Ectodermal cell (in vitro differentiated cells): ENCODE results near the gene COL28A1.

ENCODE experiments used
- H3K27ac ChIP-seq: 2 replicates; pipeline ENCODE4 v1.7.0; 2013; ENCODE audit warnings: mild to moderate bottlenecking, low read depth, low read length; ENCODE audit not compliant: insufficient read depth, poor library complexity, severe bottlenecking
- H3K27me3 ChIP-seq: 2 replicates; pipeline ENCODE4 v1.7.0; 2013; ENCODE audit warnings: mild to moderate bottlenecking, low read length; ENCODE audit not compliant: insufficient read depth, control insufficient read depth, poor library complexity, severe bottlenecking
- H3K36me3 ChIP-seq: one replicate; pipeline ENCODE4 v1.7.0; 2013; ENCODE audit warnings: low read length; ENCODE audit not compliant: control insufficient read depth, insufficient read depth
- H3K4me1 ChIP-seq: one replicate; pipeline ENCODE4 v1.7.0; 2013; ENCODE audit warnings: low read length; ENCODE audit not compliant: control insufficient read depth, insufficient read depth
- H3K4me3 ChIP-seq: 2 replicates; pipeline ENCODE4 v1.7.0; 2013; ENCODE audit warnings: low read depth, low read length, control low read depth; ENCODE audit not compliant: insufficient read depth
- H3K9me3 ChIP-seq: 2 replicates; pipeline ENCODE4 v1.7.0; 2013; ENCODE audit warnings: mild to moderate bottlenecking, low read length, moderate library complexity; ENCODE audit not compliant: control insufficient read depth
- WGBS, 2 experiments: methylation state at CpG; one replicate each; pipeline ENCODE4 v1.1.7; 2013; ENCODE audit warnings: missing lambda C conversion rate in 2 of 2; 5-methylcytosine and 5-hydroxymethylcytosine counted together

The COL28A1 gene

GRCh38 chr7:7505915-7506314 lies 29.8 kb downstream of the COL28A1 start:
- WGBS, 2 experiments, result 94 to 97% methylated on average over 6 of the region's 6 CpGs
- no peaks in the 10 kb centered on the region for H3K27me3 ChIP-seq
- H3K36me3 ChIP-seq, result no peaks in the 10 kb centered on the region
- no peak overlapping the region for H3K4me3 ChIP-seq
- no peaks in the 10 kb centered on the region for H3K4me1 ChIP-seq
- H3K27ac ChIP-seq, result no peak overlapping the region
- no peaks in the 10 kb centered on the region for H3K9me3 ChIP-seq

GRCh38 chr7:7504910-7505704 lies 30.6 kb downstream of the COL28A1 start:
- H3K27ac ChIP-seq, result no peak overlapping the region
- no peaks in the 10 kb centered on the region for H3K4me1 ChIP-seq
- no peaks in the 10 kb centered on the region for H3K9me3 ChIP-seq
- H3K27me3 ChIP-seq, result no peaks in the 10 kb centered on the region
- no peak overlapping the region for H3K4me3 ChIP-seq
- 81 to 93% methylated on average over 3 of the region's 3 CpGs for WGBS, 2 experiments
- no peaks in the 10 kb centered on the region for H3K36me3 ChIP-seq

- Histone ChIP-seq H3K4me3 (no peak overlapping the region), H3K36me3 (no peaks in the 10 kb centered on the region), H3K9me3 (no peaks in the 10 kb centered on the region), H3K27me3 (no peaks in the 10 kb centered on the region), H3K4me1 (no peaks in the 10 kb centered on the region), H3K27ac (no peak overlapping the region)
- WGBS, 2 experiments, result 85 to 89% methylated on average over 1 to 2 of the region's 2 CpGs
These were observed 35.8 kb downstream of the COL28A1 start for GRCh38 chr7:7499892-7500291.

GRCh38 chr7:7498856-7499255 lies 36.8 kb downstream of the COL28A1 start:
- 85 to 91% methylated on average over 3 to 5 of the region's 6 CpGs for WGBS, 2 experiments
- no peaks in the 10 kb centered on the region for H3K27me3 ChIP-seq
- no peak overlapping the region for H3K4me3 ChIP-seq
- no peak overlapping the region for H3K27ac ChIP-seq
- no peaks in the 10 kb centered on the region for H3K36me3 ChIP-seq
- no peaks in the 10 kb centered on the region for H3K9me3 ChIP-seq
- no peaks in the 10 kb centered on the region for H3K4me1 ChIP-seq

GRCh38 chr7:7496311-7496710 lies 39.4 kb downstream of the COL28A1 start:
- H3K4me1 ChIP-seq, result no peaks in the 10 kb centered on the region
- WGBS, 2 experiments, result 95 to 100% methylated on average over 2 of the region's 2 CpGs

GRCh38 chr7:7495171-7495570 lies 40.5 kb downstream of the COL28A1 start:
- Histone ChIP-seq H3K9me3 (no peaks in the 10 kb centered on the region), H3K27me3 (no peaks in the 10 kb centered on the region), H3K4me1 (no peaks in the 10 kb centered on the region), H3K4me3 (no peak overlapping the region), H3K27ac (no peak overlapping the region), H3K36me3 (no peaks in the 10 kb centered on the region)
- 89 to 100% methylated on average over 1 of the region's 1 CpG for WGBS, 2 experiments

More at GRCh38 chr7:7496311-7496710, 39.4 kb downstream of the COL28A1 start:
- Histone ChIP-seq H3K9me3 (no peaks in the 10 kb centered on the region), H3K4me3 (no peak overlapping the region), H3K27ac (no peak overlapping the region), H3K36me3 (no peaks in the 10 kb centered on the region), H3K27me3 (no peaks in the 10 kb centered on the region)

GRCh38 chr7:7491044-7491443 lies 44.6 kb downstream of the COL28A1 start:
- no peaks in the 10 kb centered on the region for H3K9me3 ChIP-seq
- H3K4me3 ChIP-seq, result no peak overlapping the region
- no peaks in the 10 kb centered on the region for H3K36me3 ChIP-seq
- no peak overlapping the region for H3K27ac ChIP-seq
- no peaks in the 10 kb centered on the region for H3K27me3 ChIP-seq
- 63 to 74% methylated on average over 3 of the region's 3 CpGs for WGBS, 2 experiments
- H3K4me1 ChIP-seq, result no peaks in the 10 kb centered on the region

GRCh38 chr7:7490003-7490402 lies 45.7 kb downstream of the COL28A1 start:
- Histone ChIP-seq H3K27me3 (no peaks in the 10 kb centered on the region), H3K9me3 (no peaks in the 10 kb centered on the region), H3K4me1 (no peaks in the 10 kb centered on the region), H3K27ac (no peak overlapping the region), H3K36me3 (no peaks in the 10 kb centered on the region), H3K4me3 (no peak overlapping the region)
- 85 to 89% methylated on average over 2 of the region's 2 CpGs for WGBS, 2 experiments

- H3K4me1 ChIP-seq, result no peaks in the 10 kb centered on the region
- no peak overlapping the region for H3K4me3 ChIP-seq
- H3K36me3 ChIP-seq, result no peaks in the 10 kb centered on the region
- 84 to 100% methylated on average over 1 to 2 of the region's 2 CpGs for WGBS, 2 experiments
- H3K27me3 ChIP-seq, result no peaks in the 10 kb centered on the region
- H3K9me3 ChIP-seq, result no peaks in the 10 kb centered on the region
- H3K27ac ChIP-seq, result no peak overlapping the region
These were observed 46.1 kb downstream of the COL28A1 start for GRCh38 chr7:7489546-7489945.

GRCh38 chr7:7486362-7486761 lies 49.3 kb downstream of the COL28A1 start:
- 93 to 100% methylated on average over 1 to 3 of the region's 3 CpGs for WGBS, 2 experiments
- no peak overlapping the region for H3K4me3 ChIP-seq
- no peak overlapping the region for H3K27ac ChIP-seq
- no peaks in the 10 kb centered on the region for H3K36me3 ChIP-seq
- H3K4me1 ChIP-seq, result no peaks in the 10 kb centered on the region
- H3K27me3 ChIP-seq, result no peaks in the 10 kb centered on the region
- H3K9me3 ChIP-seq, result no peaks in the 10 kb centered on the region
